ENCODE measurements around the gene ZC3H6. TPM values are rescaled to one million over a fixed set of nuclear protein-coding genes. Genes with fewer than 3 reads are reported as not detected.

Gene ZC3H6
- total RNA-seq, 2 experiments from 2014 or later = 18.0 to 21.4 TPM

DNA sequence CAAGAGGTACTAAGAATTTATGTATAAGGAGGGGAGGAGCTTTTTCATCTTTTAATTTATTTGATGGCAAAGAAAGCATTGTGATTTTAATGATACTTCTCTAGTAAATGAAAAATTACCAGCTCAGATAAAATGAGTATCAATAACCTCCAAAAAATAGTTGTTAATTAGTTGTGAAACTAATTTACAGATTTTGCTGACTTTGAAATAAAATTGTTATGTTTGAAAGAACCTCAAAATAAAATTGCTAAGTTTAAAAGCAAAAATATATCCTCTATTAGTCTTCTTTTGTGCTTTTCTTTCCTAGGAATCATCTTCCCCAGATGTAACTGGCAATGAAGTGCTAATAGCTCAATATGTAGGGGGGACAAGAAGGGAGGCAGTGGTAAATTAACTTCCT lies 36.5 kb downstream of the ZC3H6 start:
- Histone ChIP-seq H3K36me3 (ENCODE audit: insufficient read depth, low read length) (peaks cover 40% of the 10 kb centered on the region), H3K9me3 (ENCODE audit: control insufficient read depth in 1 of 2, insufficient read depth in 1 of 2, low read length in 2 of 2) (no peaks in the 10 kb centered on the region), H3K27me3 (ENCODE audit: control insufficient read depth in 1 of 2, insufficient read depth in 2 of 2, low read length in 2 of 2) (no peaks in the 10 kb centered on the region), H3K27ac (ENCODE audit: low read depth in 1 of 2, low read length in 2 of 2) (no peak overlapping the region), H3K4me3 (ENCODE audit: low read length) (no peak overlapping the region), H3K4me1 (ENCODE audit: insufficient read depth, low read length) (no peaks in the 10 kb centered on the region)
- Mint-ChIP-seq H3K27me3 (no peaks in the 10 kb centered on the region), H3K36me3 (ENCODE audit: low read depth) (peaks cover 69% of the 10 kb centered on the region), H3K4me1 (ENCODE audit: low read depth) (no peaks in the 10 kb centered on the region), H3K9me3 (no peaks in the 10 kb centered on the region), H3K4me3 (no peak overlapping the region), H3K27ac (no peak overlapping the region)
- intact Hi-C loops (cut with DNase I, micrococcal nuclease) = no loop called here
- no peak for DNase-seq
- no peak for ATAC-seq (ENCODE audit: poor library complexity)
- TF ChIP-seq, protein P1, sequence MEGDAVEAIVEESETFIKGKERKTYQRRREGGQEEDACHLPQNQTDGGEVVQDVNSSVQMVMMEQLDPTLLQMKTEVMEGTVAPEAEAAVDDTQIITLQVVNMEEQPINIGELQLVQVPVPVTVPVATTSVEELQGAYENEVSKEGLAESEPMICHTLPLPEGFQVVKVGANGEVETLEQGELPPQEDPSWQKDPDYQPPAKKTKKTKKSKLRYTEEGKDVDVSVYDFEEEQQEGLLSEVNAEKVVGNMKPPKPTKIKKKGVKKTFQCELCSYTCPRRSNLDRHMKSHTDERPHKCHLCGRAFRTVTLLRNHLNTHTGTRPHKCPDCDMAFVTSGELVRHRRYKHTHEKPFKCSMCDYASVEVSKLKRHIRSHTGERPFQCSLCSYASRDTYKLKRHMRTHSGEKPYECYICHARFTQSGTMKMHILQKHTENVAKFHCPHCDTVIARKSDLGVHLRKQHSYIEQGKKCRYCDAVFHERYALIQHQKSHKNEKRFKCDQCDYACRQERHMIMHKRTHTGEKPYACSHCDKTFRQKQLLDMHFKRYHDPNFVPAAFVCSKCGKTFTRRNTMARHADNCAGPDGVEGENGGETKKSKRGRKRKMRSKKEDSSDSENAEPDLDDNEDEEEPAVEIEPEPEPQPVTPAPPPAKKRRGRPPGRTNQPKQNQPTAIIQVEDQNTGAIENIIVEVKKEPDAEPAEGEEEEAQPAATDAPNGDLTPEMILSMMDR (IDR thresholded peaks at IDR 0.05) = no peak
- POLR2A ChIA-PET = no interaction called here
- CTCF ChIA-PET = interaction anchor here (1.9 kb wide), 1 partner anchor 19 kb away, joined by 3 read pairs; no protein-coding TSS in a partner anchor

DNA sequence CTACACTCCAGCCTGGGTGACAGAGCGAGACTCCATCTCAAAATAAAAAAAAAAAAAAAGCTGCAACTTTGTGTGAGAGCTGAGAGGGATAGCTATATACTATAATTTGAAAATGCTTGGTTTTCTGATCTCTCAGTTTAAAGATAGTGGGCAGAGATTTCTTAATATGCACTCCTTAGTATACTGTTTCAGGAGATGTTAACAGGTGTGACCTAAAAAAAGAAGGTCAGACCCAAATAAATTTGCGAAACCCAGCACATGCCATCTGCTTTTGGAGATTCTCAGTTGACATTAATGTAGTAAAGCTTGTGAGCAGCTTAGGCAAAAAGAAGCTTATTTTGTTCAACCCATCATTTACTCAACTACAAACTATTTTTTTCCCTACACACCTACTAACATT lies 37.4 kb downstream of the ZC3H6 start:
- no peak overlapping the region for H3K4me3 ChIP-seq (ENCODE audit: low read length)
- H3K27me3 Mint-ChIP-seq = no peaks in the 10 kb centered on the region
- peaks cover 35% of the 10 kb centered on the region for H3K36me3 ChIP-seq (ENCODE audit: insufficient read depth, low read length)
- H3K9me3 ChIP-seq (ENCODE audit: control insufficient read depth in 1 of 2, insufficient read depth in 1 of 2, low read length in 2 of 2) = no peaks in the 10 kb centered on the region
- no peak overlapping the region for H3K27ac Mint-ChIP-seq
- ATAC-seq (ENCODE audit: poor library complexity) (no peak), DNase-seq (no peak)
- H3K27ac ChIP-seq (ENCODE audit: low read depth in 1 of 2, low read length in 2 of 2) = no peak overlapping the region
- POLR2A ChIA-PET = no interaction called here
- no peaks in the 10 kb centered on the region for H3K27me3 ChIP-seq (ENCODE audit: control insufficient read depth in 1 of 2, insufficient read depth in 2 of 2, low read length in 2 of 2)
- H3K4me3 Mint-ChIP-seq = no peak overlapping the region
- H3K9me3 Mint-ChIP-seq = no peaks in the 10 kb centered on the region
- H3K36me3 Mint-ChIP-seq (ENCODE audit: low read depth) = peaks cover 65% of the 10 kb centered on the region
- CTCF ChIA-PET = interaction anchor here (1.9 kb wide), 1 partner anchor 18 kb away, joined by 3 read pairs; no protein-coding TSS in a partner anchor
- H3K4me1 Mint-ChIP-seq (ENCODE audit: low read depth) = no peaks in the 10 kb centered on the region
- TF ChIP-seq, protein P1 (IDR thresholded peaks at IDR 0.05) = no peak
- no peaks in the 10 kb centered on the region for H3K4me1 ChIP-seq (ENCODE audit: insufficient read depth, low read length)
- intact Hi-C loops (cut with DNase I, micrococcal nuclease) = no loop called here

DNA sequence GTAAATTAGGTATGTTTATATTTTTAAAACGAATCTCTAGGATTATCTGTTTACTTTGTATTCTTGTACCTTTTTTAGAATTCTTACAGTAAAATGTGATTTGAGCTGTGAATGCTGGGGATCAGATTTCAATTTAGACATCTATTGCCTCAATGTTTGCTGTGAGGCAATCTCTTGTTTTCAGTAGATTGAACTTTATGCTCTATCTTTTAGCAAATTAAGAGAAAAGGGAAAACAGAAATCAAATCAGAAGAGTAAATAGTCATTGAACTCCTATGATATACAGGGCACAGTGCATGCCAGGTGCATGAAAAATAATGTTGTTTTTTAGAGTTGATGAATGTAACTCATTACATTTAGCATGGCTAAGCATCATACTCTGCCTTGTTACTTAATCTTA lies 39.5 kb downstream of the ZC3H6 start:
- TF ChIP-seq, protein P1 (IDR thresholded peaks at IDR 0.05) = no peak
- Mint-ChIP-seq H3K36me3 (ENCODE audit: low read depth) (peaks cover 73% of the 10 kb centered on the region), H3K4me3 (no peak overlapping the region), H3K9me3 (no peaks in the 10 kb centered on the region), H3K4me1 (ENCODE audit: low read depth) (no peaks in the 10 kb centered on the region), H3K27me3 (no peaks in the 10 kb centered on the region), H3K27ac (no peak overlapping the region)
- ATAC-seq (ENCODE audit: poor library complexity) (no peak), DNase-seq (no peak)
- Histone ChIP-seq H3K27ac (ENCODE audit: low read depth in 1 of 2, low read length in 2 of 2) (no peak overlapping the region), H3K9me3 (ENCODE audit: control insufficient read depth in 1 of 2, insufficient read depth in 1 of 2, low read length in 2 of 2) (no peaks in the 10 kb centered on the region), H3K27me3 (ENCODE audit: control insufficient read depth in 1 of 2, insufficient read depth in 2 of 2, low read length in 2 of 2) (no peaks in the 10 kb centered on the region), H3K36me3 (ENCODE audit: insufficient read depth, low read length) (peaks cover 29% of the 10 kb centered on the region), H3K4me1 (ENCODE audit: insufficient read depth, low read length) (no peaks in the 10 kb centered on the region), H3K4me3 (ENCODE audit: low read length) (no peak overlapping the region)
- intact Hi-C loops (cut with DNase I, micrococcal nuclease) = loop anchor here in 1 of 2 experiments (5.0 kb wide), 1 partner anchor 183 kb away; no protein-coding TSS in a partner anchor
- CTCF ChIA-PET = no interaction called here
- POLR2A ChIA-PET = no interaction called here
